ENCODE data around the gene RCBTB1. TPM values are rescaled to one million over a fixed set of nuclear protein-coding genes. Genes with fewer than 3 reads are reported as not detected.

RCBTB1 gene
- polyA plus RNA-seq, 2 of the 4 experiments (the other 2 are of a cell fraction): 11.9 to 20.7 TPM

GRCh38 chr13:49587311-49587847, 2.0 kb upstream of the RCBTB1 start:
- CTCF ChIA-PET: no interaction called here
- WGBS (ENCODE audit: missing lambda C conversion rate): 26% methylated on average over 2 of the region's 2 CpGs
- FAIRE-seq: no peak
- TF ChIP-seq ZSCAN20 (CRISPR knock-in tag; IDR thresholded peaks at IDR 0.05) (no peak), HMGXB4 (CRISPR knock-in tag; IDR thresholded peaks at IDR 0.05; ENCODE audit: borderline replicate concordance) (no peak), CBX2 (IDR thresholded peaks at IDR 0.05; ENCODE audit: borderline replicate concordance, low read depth) (no peak), PHF8 (IDR thresholded peaks at IDR 0.05; ENCODE audit: borderline replicate concordance, low read depth) (no peak), POLR2AphosphoS2 (conservative IDR thresholded peaks at IDR 0.05; ENCODE audit: low read length) (no peak), POLR2A (IDR thresholded peaks at IDR 0.05; ENCODE audit: low read length) (no peak), HEYL (CRISPR knock-in tag; IDR thresholded peaks at IDR 0.05) (no peak), GATA3 (IDR thresholded peaks at IDR 0.05; ENCODE audit: borderline replicate concordance) (no peak), EHF (CRISPR knock-in tag; IDR thresholded peaks at IDR 0.05) (no peak), PBX3 (IDR thresholded peaks at IDR 0.05) (no peak), ATOH8 (CRISPR knock-in tag; IDR thresholded peaks at IDR 0.05; ENCODE audit: low read depth) (no peak), RFX5 (IDR thresholded peaks at IDR 0.05) (no peak), HOXB13 (CRISPR knock-in tag; IDR thresholded peaks at IDR 0.05; ENCODE audit: low read depth) (no peak)
- Histone ChIP-seq H3K27ac (no peak overlapping the region), H3K9me3 (no peaks in the 10 kb centered on the region), H3K4me3 (no peak overlapping the region), H3K4me2 (no peak overlapping the region; the same call in 2 of the 3 replicates), H3K4me1 (peaks cover 23% of the 10 kb centered on the region)
- DNase-seq (ENCODE audit: low read depth in 1 of 2, low spot score in 1 of 2): no peak
- ATAC-seq: no peak
- POLR2A ChIA-PET: no interaction called here

GRCh38 chr13:49586717-49587116, 1.4 kb upstream of the RCBTB1 start:
- ChIA-PET POLR2A (no interaction called here), CTCF (interaction anchor here (0.6 to 1.0 kb wide), 2 partner anchors 20 to 266 kb away, joined by 4 to 5 read pairs; no protein-coding TSS in a partner anchor)
- no peak overlapping the region for H3K27ac ChIP-seq
- H3K4me3 ChIP-seq: no peak overlapping the region
- no peak for ATAC-seq
- no peaks in the 10 kb centered on the region for H3K9me3 ChIP-seq
- peaks cover 23% of the 10 kb centered on the region for H3K4me1 ChIP-seq
- DNase-seq (ENCODE audit: low read depth in 1 of 2, low spot score in 1 of 2): no peak
- no peak for FAIRE-seq
- TF ChIP-seq JUNB (IDR thresholded peaks at IDR 0.05) (no peak), ZC3H11A (IDR thresholded peaks at IDR 0.05) (no peak), ZSCAN20 (CRISPR knock-in tag; IDR thresholded peaks at IDR 0.05) (no peak), FOSB (CRISPR knock-in tag; IDR thresholded peaks at IDR 0.05) (no peak), EP300 (IDR thresholded peaks at IDR 0.05) (no peak), KDM5A (IDR thresholded peaks at IDR 0.05) (no peak), RCOR1 (IDR thresholded peaks at IDR 0.05; ENCODE audit: low read depth, low read length) (no peak), SMC3 (IDR thresholded peaks at IDR 0.05) (no peak), ZNF302 (CRISPR knock-in tag; IDR thresholded peaks at IDR 0.05) (no peak), CBX8 (IDR thresholded peaks at IDR 0.05) (no peak), RARB (CRISPR knock-in tag; IDR thresholded peaks at IDR 0.05) (no peak), JUN (IDR thresholded peaks at IDR 0.05) (no peak), BHLHE40 (IDR thresholded peaks at IDR 0.05; ENCODE audit: low read depth, low read length) (no peak), EHMT2 (IDR thresholded peaks at IDR 0.05; ENCODE audit: low read depth) (no peak), FOSL2 (IDR thresholded peaks at IDR 0.05) (no peak), FOSL2 (CRISPR knock-in tag; IDR thresholded peaks at IDR 0.05) (no peak), POLR2A (IDR thresholded peaks at IDR 0.05; ENCODE audit: low read length) (no peak), TFCP2L1 (CRISPR knock-in tag; IDR thresholded peaks at IDR 0.05) (no peak), HMGXB4 (CRISPR knock-in tag; IDR thresholded peaks at IDR 0.05; ENCODE audit: borderline replicate concordance) (no peak)
- peak overlapping the region; percentile 99; the same call in 2 of the 3 replicates for H3K4me2 ChIP-seq
- 94% methylated on average over 3 of the region's 3 CpGs for WGBS (ENCODE audit: missing lambda C conversion rate)
